GM12891 (cell line): Measurements from ENCODE around the gene ASTN2.

ENCODE experiments used
- PAX5 ChIP-seq: IDR thresholded peaks from 2 replicates; pipeline ENCODE4 v1.6.1; 2011; ENCODE audit warnings: low read length, moderate library complexity, mild to moderate bottlenecking; ENCODE audit not compliant: insufficient read depth, severe bottlenecking
- POLR2A ChIP-seq: IDR thresholded peaks from 2 replicates; pipeline ENCODE4 v1.6.1; 2011; ENCODE audit warnings: low read depth, low read length, control low read depth
- POLR2AphosphoS5 ChIP-seq: IDR thresholded peaks from 2 replicates; pipeline ENCODE4 v1.6.1; 2011; ENCODE audit warnings: low read depth, low read length, control low read depth
- SPI1 ChIP-seq: IDR thresholded peaks from 2 replicates; pipeline ENCODE4 v1.6.1; 2011; ENCODE audit warnings: low read depth, low read length, control low read depth
- TAF1 ChIP-seq: IDR thresholded peaks from 2 replicates; pipeline ENCODE4 v1.6.1; 2011; ENCODE audit warnings: low read depth, low read length, control low read depth

DNA sequence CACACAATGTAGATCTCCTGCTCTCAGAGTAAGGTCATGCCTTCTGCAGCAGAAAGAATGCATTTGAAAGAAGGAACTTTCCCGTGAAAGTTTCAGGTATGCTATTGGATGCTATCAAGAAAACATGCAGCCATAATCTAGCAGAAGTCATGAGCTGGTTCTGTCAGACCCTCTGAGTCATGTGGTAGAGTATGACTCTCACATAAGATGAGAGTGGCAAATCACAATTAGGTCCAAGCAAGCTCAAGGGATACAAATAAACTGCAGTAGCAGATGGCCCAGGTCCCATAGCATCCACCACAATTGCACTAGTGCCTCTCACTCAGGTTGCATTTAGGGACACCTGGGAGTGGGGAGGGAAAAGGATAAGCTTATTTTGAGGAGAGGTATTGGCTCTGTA lies 292.8 kb downstream of the ASTN2 start:
- TF ChIP-seq TAF1 (no peak), PAX5 (no peak), POLR2AphosphoS5 (no peak), POLR2A (no peak), SPI1 (no peak)
